Epithelial cell of esophagus (primary cell): Measurements from ENCODE around the gene ATF7IP.

ENCODE experiments used
- DNase-seq: peaks from one replicate; pipeline ENCODE4 v3.0.0; 2010; ENCODE audit warnings: low read depth
- H3K4me3 ChIP-seq: 2 replicates; pipeline ENCODE4 v1.5.1; 2011; ENCODE audit warnings: mild to moderate bottlenecking, low read length, control low read depth
- CTCF ChIP-seq: IDR thresholded peaks from 2 replicates; pipeline ENCODE4 v1.5.1; 2011; ENCODE audit warnings: low read depth, mild to moderate bottlenecking, low read length, control low read depth, inconsistent platforms; ENCODE audit not compliant: insufficient read depth; ENCODE audit errors: missing control alignments

ATF7IP gene

GRCh38 chr12:14460212-14460841 lies 94.8 kb downstream of the ATF7IP start:
- no peak for TF ChIP-seq CTCF

GRCh38 chr12:14471497-14471896 lies 106.0 kb downstream of the ATF7IP start:
- TF ChIP-seq CTCF = no peak
- no peak overlapping the region for H3K4me3 ChIP-seq
- DNase-seq = no peak

More at GRCh38 chr12:14460212-14460841, 94.8 kb downstream of the ATF7IP start:
- no peak for DNase-seq
- no peak overlapping the region for H3K4me3 ChIP-seq

GRCh38 chr12:14473707-14474287 lies 108.3 kb downstream of the ATF7IP start:
- no peak overlapping the region for H3K4me3 ChIP-seq
- TF ChIP-seq CTCF = no peak
- peak; percentile 14 for DNase-seq

- TF ChIP-seq CTCF = no peak
- DNase-seq = no peak
- no peak overlapping the region for H3K4me3 ChIP-seq
Observed at GRCh38 chr12:14479004-14479403, 113.5 kb downstream of the ATF7IP start.

- no peak for DNase-seq
- H3K4me3 ChIP-seq = no peak overlapping the region
- TF ChIP-seq CTCF = no peak
Observed at GRCh38 chr12:14481201-14481600, 115.7 kb downstream of the ATF7IP start.

GRCh38 chr12:14482361-14482760 lies 116.9 kb downstream of the ATF7IP start:
- no peak overlapping the region for H3K4me3 ChIP-seq
- no peak for DNase-seq
- no peak for TF ChIP-seq CTCF

- no peak overlapping the region for H3K4me3 ChIP-seq
- TF ChIP-seq CTCF = no peak
- DNase-seq = peak; percentile 83
Observed at GRCh38 chr12:14482886-14483285, 117.4 kb downstream of the ATF7IP start.
